ENCODE results near the gene ANK3. TPM values are rescaled to one million over a fixed set of nuclear protein-coding genes. Genes with fewer than 3 reads are reported as not detected.

ANK3 gene
- polyA plus RNA-seq, 3 donors: not detected

- peaks cover 0 to 6% (median 2%) of the 10 kb centered on the region in 3 donors for H3K27me3 Mint-ChIP-seq (ENCODE audit: low read depth in 3 of 3)
- TF ChIP-seq, protein P1, sequence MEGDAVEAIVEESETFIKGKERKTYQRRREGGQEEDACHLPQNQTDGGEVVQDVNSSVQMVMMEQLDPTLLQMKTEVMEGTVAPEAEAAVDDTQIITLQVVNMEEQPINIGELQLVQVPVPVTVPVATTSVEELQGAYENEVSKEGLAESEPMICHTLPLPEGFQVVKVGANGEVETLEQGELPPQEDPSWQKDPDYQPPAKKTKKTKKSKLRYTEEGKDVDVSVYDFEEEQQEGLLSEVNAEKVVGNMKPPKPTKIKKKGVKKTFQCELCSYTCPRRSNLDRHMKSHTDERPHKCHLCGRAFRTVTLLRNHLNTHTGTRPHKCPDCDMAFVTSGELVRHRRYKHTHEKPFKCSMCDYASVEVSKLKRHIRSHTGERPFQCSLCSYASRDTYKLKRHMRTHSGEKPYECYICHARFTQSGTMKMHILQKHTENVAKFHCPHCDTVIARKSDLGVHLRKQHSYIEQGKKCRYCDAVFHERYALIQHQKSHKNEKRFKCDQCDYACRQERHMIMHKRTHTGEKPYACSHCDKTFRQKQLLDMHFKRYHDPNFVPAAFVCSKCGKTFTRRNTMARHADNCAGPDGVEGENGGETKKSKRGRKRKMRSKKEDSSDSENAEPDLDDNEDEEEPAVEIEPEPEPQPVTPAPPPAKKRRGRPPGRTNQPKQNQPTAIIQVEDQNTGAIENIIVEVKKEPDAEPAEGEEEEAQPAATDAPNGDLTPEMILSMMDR (IDR thresholded peaks at IDR 0.05): no peak
- H3K27ac ChIP-seq (ENCODE audit: low read depth in 1 of 2, low read length in 2 of 2): no peak overlapping the region
- H3K36me3 ChIP-seq (replicated peaks in 1 of 2; ENCODE audit: control insufficient read depth in 1 of 2, insufficient read depth in 2 of 2, low read length in 2 of 2): no peaks in the 10 kb centered on the region
- H3K36me3 Mint-ChIP-seq: no peaks in the 10 kb centered on the region
- no peak overlapping the region for H3K9ac ChIP-seq (ENCODE audit: insufficient read depth, low read length, poor library complexity, severe bottlenecking)
- DNase-seq: no peak
- no peak overlapping the region for H3K27ac Mint-ChIP-seq
- no peak overlapping the region for H3K4me3 Mint-ChIP-seq
- H3K9me3 ChIP-seq (replicated peaks in 1 of 2; ENCODE audit: control insufficient read depth in 1 of 2, insufficient read depth in 1 of 2, low read length in 2 of 2): no peaks in the 10 kb centered on the region
- no CpG with 5 or more reads among the region's 2 CpGs for WGBS (ENCODE audit: insufficient coverage)
- no peaks in the 10 kb centered on the region for H3K4me1 Mint-ChIP-seq
- H3K4me3 ChIP-seq (replicated peaks in 1 of 3; ENCODE audit: low read depth in 2 of 3, low read length in 3 of 3): no peak overlapping the region
- no peaks in the 10 kb centered on the region for H3K27me3 ChIP-seq (ENCODE audit: control insufficient read depth in 2 of 2, insufficient read depth in 2 of 2, low read length in 2 of 2)
- H4K20me1 ChIP-seq (ENCODE audit: insufficient read depth, low read length): no peaks in the 10 kb centered on the region
- intact Hi-C loops (cut with micrococcal nuclease): no loop called here
- H2AFZ ChIP-seq (ENCODE audit: insufficient read depth, low read depth, low read length, poor library complexity, severe bottlenecking): no peak overlapping the region
- H3K4me2 ChIP-seq (replicated peaks; ENCODE audit: extremely low read depth, low read length, poor library complexity, severe bottlenecking): no peak overlapping the region
- H3K79me2 ChIP-seq (ENCODE audit: insufficient read depth, low read length): no peaks in the 10 kb centered on the region
- H3K4me1 ChIP-seq (ENCODE audit: control insufficient read depth in 1 of 2, insufficient read depth in 2 of 2, low read length in 2 of 2): no peaks in the 10 kb centered on the region
- peaks cover 0 to 4% (median 0%) of the 10 kb centered on the region in 7 donors for H3K9me3 Mint-ChIP-seq
Measured at GRCh38 chr10:60171436-60172013, 218.2 kb downstream of the ANK3 start.

DNA sequence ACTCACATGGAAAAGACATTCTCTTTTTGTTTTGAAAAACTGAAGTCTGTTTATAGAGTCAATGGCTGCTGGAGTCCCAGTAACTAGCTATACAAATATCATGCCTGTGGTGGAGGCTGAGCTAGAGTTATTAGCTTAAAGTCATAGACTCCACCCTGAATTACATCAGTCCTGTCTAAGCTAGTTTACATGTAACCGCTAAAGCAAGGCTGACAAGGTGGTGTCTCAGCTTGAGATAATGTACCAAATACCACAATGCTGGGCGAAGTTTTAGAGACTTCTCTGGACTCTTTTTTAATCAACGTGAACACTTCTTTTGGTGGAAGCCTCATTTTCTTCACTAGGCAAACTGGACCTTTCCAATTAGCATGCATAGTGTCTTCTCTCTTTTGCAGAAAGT lies 219.4 kb downstream of the ANK3 start:
- no peak for DNase-seq
- Mint-ChIP-seq H3K4me3 (no peak overlapping the region), H3K9me3 (peaks cover 0 to 4% (median 0%) of the 10 kb centered on the region in 7 donors), H3K27me3 (ENCODE audit: low read depth in 3 of 3) (peaks cover 0 to 4% (median 2%) of the 10 kb centered on the region in 3 donors), H3K4me1 (no peaks in the 10 kb centered on the region), H3K27ac (no peak overlapping the region), H3K36me3 (no peaks in the 10 kb centered on the region)
- H3K4me2 ChIP-seq (replicated peaks; ENCODE audit: extremely low read depth, low read length, poor library complexity, severe bottlenecking): no peak overlapping the region
- 93% methylated on average over 3 of the region's 3 CpGs for WGBS (ENCODE audit: insufficient coverage)
- intact Hi-C loops (cut with micrococcal nuclease): no loop called here
- TF ChIP-seq, protein P1 (IDR thresholded peaks at IDR 0.05): no peak
- H3K4me3 ChIP-seq (replicated peaks in 1 of 3; ENCODE audit: low read depth in 2 of 3, low read length in 3 of 3): no peak overlapping the region
- no peaks in the 10 kb centered on the region for H3K79me2 ChIP-seq (ENCODE audit: insufficient read depth, low read length)
- H3K4me1 ChIP-seq (ENCODE audit: control insufficient read depth in 1 of 2, insufficient read depth in 2 of 2, low read length in 2 of 2): no peaks in the 10 kb centered on the region
- H3K9ac ChIP-seq (ENCODE audit: insufficient read depth, low read length, poor library complexity, severe bottlenecking): no peak overlapping the region
- no peak overlapping the region for H2AFZ ChIP-seq (ENCODE audit: insufficient read depth, low read depth, low read length, poor library complexity, severe bottlenecking)
- no peaks in the 10 kb centered on the region for H4K20me1 ChIP-seq (ENCODE audit: insufficient read depth, low read length)
- no peak overlapping the region for H3K27ac ChIP-seq (ENCODE audit: low read depth in 1 of 2, low read length in 2 of 2)
- H3K9me3 ChIP-seq (replicated peaks in 1 of 2; ENCODE audit: control insufficient read depth in 1 of 2, insufficient read depth in 1 of 2, low read length in 2 of 2): no peaks in the 10 kb centered on the region
- H3K36me3 ChIP-seq (replicated peaks in 1 of 2; ENCODE audit: control insufficient read depth in 1 of 2, insufficient read depth in 2 of 2, low read length in 2 of 2): no peaks in the 10 kb centered on the region
- no peaks in the 10 kb centered on the region for H3K27me3 ChIP-seq (ENCODE audit: control insufficient read depth in 2 of 2, insufficient read depth in 2 of 2, low read length in 2 of 2)

Measured in CD14-positive monocyte (primary cell).